Stimulated activated CD4-positive, alpha-beta T cell treated with anti-CD3 and anti-CD28 coated beads, Interleukin-2, amount 100 ng/mL, for 4 hours (primary cell): ENCODE measurements around the gene TRIM14.
A peak's percentile ranks its signal among the peaks of the same experiment; 100 is the strongest.
"Not testable (repeated sequence)": the region's sequence is repeated elsewhere in the genome, so short reads cannot be mapped to it uniquely, and the experiment has no call there.

Source experiments
- DNase-seq: peaks from one replicate; pipeline ENCODE4 v3.0.0-alpha.2; 2020; ENCODE audit warnings: low read depth

Gene TRIM14

GRCh38 chr9:98046180-98046543, 72.9 kb downstream of the TRIM14 start:
- DNase-seq, result no peak

DNA sequence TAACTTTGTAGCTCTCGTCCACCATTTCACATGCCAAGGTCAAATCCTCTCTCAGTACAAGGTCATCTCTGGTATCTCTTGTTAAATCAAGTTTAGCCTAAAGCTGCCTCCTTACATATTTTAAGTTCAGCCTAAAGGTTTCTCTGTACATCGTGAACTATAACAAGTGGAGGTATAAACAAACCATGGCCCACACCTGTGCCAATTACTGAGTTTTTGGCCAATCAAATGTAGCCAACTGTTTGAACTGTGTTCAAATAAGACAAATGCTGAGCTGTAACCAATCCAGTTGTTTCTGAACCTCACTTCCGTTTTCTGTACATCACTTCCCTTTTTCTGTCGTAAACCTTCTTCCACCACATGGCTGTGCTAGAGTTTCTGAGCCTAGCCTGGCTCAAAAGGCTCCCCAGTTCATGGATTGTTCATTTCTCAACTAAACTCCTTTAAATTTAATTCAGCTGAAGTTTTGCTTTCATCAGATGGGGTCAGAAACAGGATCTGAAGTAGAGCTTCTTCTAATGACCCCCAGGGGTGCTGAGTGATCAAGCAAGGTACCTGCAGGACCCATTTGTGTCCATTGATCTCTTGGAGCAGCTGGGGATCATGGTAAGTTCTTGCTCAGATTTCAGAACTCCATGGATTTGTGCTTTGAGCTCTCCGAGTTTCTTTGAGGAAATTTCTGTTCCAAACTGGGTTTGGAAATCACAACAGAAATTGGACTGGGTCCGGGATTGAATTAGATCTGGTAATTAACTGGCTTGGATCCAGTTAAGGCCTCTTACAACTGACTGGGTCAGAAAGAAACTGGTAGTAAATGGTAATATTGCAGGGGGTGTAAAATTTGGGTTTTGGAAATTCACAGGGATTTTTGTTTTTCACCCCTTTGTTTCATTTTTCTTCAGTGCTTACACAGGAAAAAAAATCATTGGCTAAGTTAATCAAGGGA, 73.5 kb downstream of the TRIM14 start:
- DNase-seq, result no peak

- no peak for DNase-seq
Observed at GRCh38 chr9:98043915-98044314, 75.1 kb downstream of the TRIM14 start.

GRCh38 chr9:98040212-98040611, 78.8 kb downstream of the TRIM14 start:
- DNase-seq, result no peak

DNA sequence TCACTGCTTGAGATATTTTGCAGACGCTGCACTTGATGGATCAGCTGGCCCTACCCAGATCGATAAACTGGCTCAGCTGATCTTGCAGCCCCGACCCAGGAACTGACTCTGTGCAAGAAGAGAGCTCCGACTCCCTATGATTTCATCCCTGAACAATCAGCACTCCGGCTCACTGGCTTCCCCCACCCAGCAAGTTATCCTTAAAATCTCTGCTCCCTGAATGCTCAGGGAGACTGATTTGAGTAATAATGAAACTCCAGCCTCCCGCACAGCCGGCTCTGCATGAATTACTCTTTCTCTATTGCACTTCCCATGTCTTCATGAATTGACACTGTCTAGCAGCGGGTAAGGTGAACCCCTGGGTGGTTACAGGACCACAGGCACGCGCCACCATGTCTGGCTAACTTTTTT, 79.4 kb downstream of the TRIM14 start:
- no peak for DNase-seq

DNA sequence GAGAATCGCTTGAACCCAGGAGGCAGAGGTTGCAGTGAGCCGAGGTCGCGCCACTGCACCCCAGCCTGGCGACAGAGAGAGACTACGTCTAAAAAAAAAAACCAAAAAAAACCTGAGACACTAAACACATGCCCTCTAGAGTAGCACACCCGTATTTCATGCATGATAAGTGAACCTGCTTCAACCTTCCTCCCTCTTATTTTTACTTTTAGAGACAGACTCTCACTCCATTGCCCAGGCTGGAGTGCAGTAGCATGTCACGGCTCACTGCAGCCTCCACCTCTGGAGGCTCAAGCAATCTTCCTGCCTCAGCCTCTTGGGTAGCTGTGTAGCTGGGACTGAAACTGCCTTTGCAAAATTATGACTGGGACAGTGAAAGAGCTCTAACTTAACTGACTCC, 80.1 kb downstream of the TRIM14 start:
- DNase-seq, result no peak

DNA sequence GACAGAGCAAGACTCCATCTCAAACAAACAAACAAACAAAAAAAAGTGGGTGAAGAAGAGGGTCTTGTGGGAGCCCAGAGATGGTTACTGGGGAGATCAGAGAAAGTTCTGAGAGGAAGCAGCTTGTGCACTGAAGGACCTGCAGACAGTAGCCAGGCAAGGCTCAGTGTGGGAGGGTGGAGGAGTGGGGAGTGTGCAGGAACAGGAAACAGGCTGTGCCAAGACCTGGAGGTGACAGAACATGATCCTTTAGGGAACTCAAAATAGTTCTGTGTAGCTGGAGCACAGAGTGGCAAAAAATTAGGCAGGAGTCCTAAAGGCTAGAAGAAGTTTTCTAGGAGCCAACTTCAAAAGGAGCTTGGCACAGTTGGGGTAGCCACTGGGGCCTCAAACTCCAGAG, 81.7 kb downstream of the TRIM14 start:
- DNase-seq, result no peak

DNA sequence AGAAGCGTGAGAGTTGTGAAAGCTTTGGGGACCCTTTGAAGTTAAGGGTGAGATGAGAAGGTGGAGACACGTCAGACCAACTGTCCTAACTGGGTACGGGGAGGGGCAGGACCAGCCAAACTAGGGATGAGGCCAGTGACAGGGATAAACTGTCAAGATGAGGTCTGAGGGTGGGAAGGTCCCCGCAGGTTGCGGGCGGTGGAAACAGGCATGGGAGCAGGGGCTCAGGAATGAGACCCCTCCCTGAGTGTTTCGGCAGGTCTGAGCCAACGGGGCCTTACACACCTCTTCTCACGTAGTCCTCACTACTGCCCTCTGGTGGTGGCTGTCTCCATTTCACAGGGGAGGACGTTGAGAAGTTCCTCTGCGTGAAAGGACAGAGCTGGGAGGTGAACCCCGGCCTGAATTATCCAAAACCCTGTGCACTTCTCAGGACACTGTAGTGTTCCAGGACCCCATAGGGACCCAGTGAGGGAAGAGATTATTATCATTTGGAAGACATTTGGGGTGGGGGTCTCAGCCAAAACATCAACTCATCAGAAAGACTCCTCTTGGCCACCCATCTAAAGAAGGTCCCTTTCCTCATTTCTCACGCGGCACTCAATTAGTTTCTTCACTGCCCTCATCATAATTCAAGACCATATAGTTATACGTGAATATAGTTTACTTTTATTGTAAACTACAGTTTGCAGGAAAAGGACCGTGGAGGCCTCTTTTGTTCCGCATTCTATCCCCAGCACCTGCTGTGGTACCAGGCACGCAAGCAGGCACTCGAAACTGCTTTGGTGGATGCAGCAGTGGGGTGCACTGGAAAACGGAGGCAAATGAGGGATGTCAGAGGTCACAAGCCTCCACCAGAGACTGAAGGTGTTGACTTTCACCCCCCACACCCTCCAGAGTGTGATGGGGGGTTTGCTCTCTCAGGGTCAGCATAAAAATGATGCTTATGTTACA, 84.2 kb downstream of the TRIM14 start:
- DNase-seq, result peak; percentile 87

DNA sequence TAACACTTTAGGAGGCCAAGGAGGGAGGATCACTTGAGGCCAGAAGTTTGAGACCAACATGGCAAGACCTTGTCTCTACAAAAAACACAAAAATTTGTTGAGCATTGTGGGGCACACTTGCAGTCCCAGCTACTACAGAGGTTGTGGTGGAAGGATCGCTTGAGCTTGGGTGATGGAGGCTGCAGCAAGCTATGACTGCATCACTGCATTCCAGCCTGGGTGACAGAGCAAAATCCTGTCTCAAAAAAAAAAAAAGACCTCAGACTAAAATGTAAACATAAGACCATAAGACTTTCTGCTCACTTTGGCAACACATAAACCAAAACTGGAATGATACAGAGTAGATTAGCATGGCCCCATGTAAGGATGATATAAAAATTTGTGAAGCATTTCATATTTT, 87.1 kb downstream of the TRIM14 start:
- DNase-seq, result no peak

DNA sequence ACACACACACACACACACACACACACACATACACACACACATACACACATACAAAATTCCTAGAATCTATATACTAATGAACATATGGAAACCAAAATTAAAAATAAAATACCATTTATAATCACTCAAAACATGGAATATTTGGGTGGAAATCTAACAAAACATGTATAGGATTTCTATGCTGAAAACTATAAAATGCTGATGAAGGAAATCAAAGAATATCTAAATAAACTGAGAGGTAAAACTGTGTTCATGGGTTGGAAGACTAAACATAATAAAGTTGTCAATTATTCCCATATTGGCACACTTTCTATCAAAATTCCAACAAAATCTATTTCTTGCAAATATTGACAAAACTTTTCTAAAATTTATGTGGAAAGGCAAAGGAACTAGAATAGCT, 87.9 kb downstream of the TRIM14 start:
- DNase-seq, result no peak

DNA sequence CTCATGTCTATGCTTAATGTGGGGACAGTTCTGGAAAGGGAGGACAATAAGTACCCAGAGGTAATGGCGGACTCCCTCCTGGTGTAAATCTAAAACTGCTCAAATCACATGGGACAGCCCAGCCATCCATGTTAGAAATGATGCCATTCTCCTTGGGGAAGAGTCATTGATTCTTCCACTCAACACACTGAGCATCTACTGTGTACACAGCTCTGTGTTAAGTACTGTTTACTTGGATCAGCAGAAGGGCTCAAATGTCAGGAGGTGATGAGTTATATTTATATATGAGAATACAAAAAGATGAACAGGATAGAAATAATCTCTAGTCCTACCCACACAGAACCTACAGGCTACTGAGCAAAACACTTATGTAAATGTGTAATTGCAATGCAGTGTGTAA, 94.3 kb downstream of the TRIM14 start:
- no peak for DNase-seq

- DNase-seq, result no peak
Observed at GRCh38 chr9:98022447-98022846, 96.6 kb downstream of the TRIM14 start.

- DNase-seq, result no peak
Observed at GRCh38 chr9:98021306-98022040, 97.5 kb downstream of the TRIM14 start.

DNA sequence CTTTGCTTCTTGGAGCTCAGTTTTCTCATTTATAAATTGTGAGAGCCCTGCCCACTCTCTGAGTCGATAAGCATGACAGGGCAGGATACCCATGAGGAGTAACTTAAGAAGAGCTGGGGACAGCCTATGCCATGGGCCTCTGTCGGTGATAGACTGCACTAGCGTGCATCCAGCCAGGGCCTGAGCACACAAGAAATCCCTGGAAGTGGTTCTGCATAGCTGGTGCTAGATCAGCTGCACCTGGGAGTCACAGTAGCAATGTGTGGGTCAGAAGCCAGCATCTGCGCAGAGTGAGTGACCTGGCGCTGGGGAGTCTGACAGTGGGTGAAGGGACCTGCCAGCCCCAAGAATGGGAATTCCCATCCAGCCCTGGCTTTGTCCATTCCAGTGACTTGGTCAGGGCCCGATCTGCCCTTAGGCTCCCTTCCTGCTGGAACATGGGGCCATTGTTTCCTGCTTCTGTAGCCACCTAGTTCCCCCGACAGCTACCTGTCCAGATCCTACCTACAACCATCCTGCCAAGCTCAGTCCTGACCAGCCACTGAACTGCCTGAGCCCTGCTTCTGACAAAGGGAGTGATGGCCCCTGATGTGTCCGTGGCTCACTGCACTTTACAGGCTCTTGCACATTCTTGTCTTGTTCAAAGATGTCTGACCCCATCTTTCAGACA, 98.4 kb downstream of the TRIM14 start:
- DNase-seq, result no peak

DNA sequence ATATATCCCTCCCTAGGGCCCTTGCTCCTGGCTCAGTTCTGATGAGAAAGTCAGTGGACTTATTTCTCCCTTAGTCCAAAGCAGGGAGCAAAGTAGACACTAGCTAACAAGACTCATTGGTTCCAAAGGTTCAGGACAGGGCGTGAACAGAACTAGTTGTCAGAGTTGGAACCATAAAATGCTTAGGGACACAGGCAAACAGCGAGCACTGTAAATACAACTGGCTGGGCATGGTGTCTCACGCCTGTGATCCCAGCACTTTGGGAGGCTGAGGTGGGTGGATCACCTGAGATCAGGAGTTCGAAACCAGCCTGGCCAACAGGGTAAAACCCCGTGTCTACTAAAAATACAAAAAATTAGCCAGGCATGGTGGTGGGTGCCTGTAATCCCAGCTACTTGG, 99.2 kb downstream of the TRIM14 start:
- DNase-seq, result not testable (repeated sequence)
